Loucy (cell line): ENCODE results near the gene ITGB6.

Experiments
- H2AFZ ChIP-seq: fragments of 200-600 bp; sonication (generic); 2 replicates; pipeline ENCODE4 v1.6.0; 2016; ENCODE audit warnings: antibody characterized with exemption, mild to moderate bottlenecking, low read length, moderate library complexity
- H3F3A ChIP-seq: fragments of 200-600 bp; 2 replicates; pipeline ENCODE4 v1.6.0; 2016; ENCODE audit warnings: antibody characterized with exemption, low read depth, mild to moderate bottlenecking
- H3K27me3 ChIP-seq: fragments of 200-600 bp; sonication (generic); 2 replicates; pipeline ENCODE4 v1.6.1; 2014; ENCODE audit warnings: low read length, mild to moderate bottlenecking; ENCODE audit not compliant: insufficient read depth, poor library complexity, severe bottlenecking
- H3K36me3 ChIP-seq: fragments of 200-600 bp; sonication (generic); 2 replicates; pipeline ENCODE4 v1.6.1; 2016; ENCODE audit warnings: low read length; ENCODE audit not compliant: insufficient read depth
- H3K4me1 ChIP-seq: fragments of 200-600 bp; sonication (generic); 2 replicates; pipeline ENCODE4 v1.5.1; 2014; ENCODE audit warnings: low read length, mild to moderate bottlenecking; ENCODE audit not compliant: insufficient read depth, poor library complexity, severe bottlenecking
- H3K4me2 ChIP-seq: fragments of 200-600 bp; sonication (generic); 2 replicates; pipeline ENCODE4 v1.6.0; 2014; ENCODE audit warnings: antibody characterized with exemption, low read length, low read depth, mild to moderate bottlenecking; ENCODE audit not compliant: poor library complexity, severe bottlenecking
- H3K4me3 ChIP-seq: fragments of 200-600 bp; sonication (generic); 2 replicates; pipeline ENCODE4 v1.5.1; 2014; ENCODE audit warnings: low read length, mild to moderate bottlenecking, mixed read lengths; ENCODE audit not compliant: poor library complexity, severe bottlenecking
- H3K79me2 ChIP-seq: fragments of 200-600 bp; sonication (generic); 2 replicates; pipeline ENCODE4 v1.6.1; 2014; ENCODE audit warnings: low read length; ENCODE audit not compliant: insufficient read depth
- H3K9ac ChIP-seq: fragments of 200-600 bp; sonication (generic); 2 replicates; pipeline ENCODE4 v1.6.0; 2014; ENCODE audit warnings: mild to moderate bottlenecking, low read depth, low read length, moderate library complexity; ENCODE audit not compliant: poor library complexity, severe bottlenecking
- H3K9me2 ChIP-seq: fragments of 200-600 bp; sonication (generic); replicated peaks from 2 replicates; pipeline ENCODE4 v1.6.1; 2016; ENCODE audit warnings: low read depth, low read length, mixed read lengths
- H3K9me3 ChIP-seq: fragments of 200-600 bp; sonication (generic); 2 replicates; pipeline ENCODE4 v1.6.1; 2014; ENCODE audit warnings: mild to moderate bottlenecking, antibody characterized with exemption, low read length, low read depth; ENCODE audit not compliant: insufficient read depth
- H4K20me1 ChIP-seq: fragments of 200-600 bp; sonication (generic); 2 replicates; pipeline ENCODE4 v1.6.0; 2014; ENCODE audit warnings: antibody characterized with exemption, low read length, mild to moderate bottlenecking; ENCODE audit not compliant: insufficient read depth, poor library complexity, severe bottlenecking
- EZH2phosphoT487 ChIP-seq: fragments of 200-600 bp; IDR thresholded peaks from 2 replicates; pipeline ENCODE4 v1.6.1; 2018; ENCODE audit warnings: antibody characterized with exemption, mild to moderate bottlenecking, moderate library complexity, borderline replicate concordance
- TF ChIP-seq, protein P1 (sequence below): fragments of 200-600 bp; sonication (generic); conservative IDR thresholded peaks from 2 replicates; pipeline ENCODE4 v1.5.1; 2014; ENCODE audit warnings: mild to moderate bottlenecking, antibody characterized with exemption, low read length

The ITGB6 gene

GRCh38 chr2:160139991-160140390 lies 60.1 kb downstream of the ITGB6 start:
- Histone ChIP-seq H3K9ac (no peak overlapping the region), H3K9me2 (no peaks in the 10 kb centered on the region), H3K36me3 (no peaks in the 10 kb centered on the region), H3F3A (no peaks in the 10 kb centered on the region), H3K4me2 (no peak overlapping the region), H2AFZ (no peak overlapping the region), H3K27me3 (no peaks in the 10 kb centered on the region), H3K4me3 (no peak overlapping the region), H3K4me1 (peaks cover 9% of the 10 kb centered on the region), H3K79me2 (no peaks in the 10 kb centered on the region), H3K9me3 (no peaks in the 10 kb centered on the region), H4K20me1 (no peaks in the 10 kb centered on the region)
- TF ChIP-seq EZH2phosphoT487 = no peak
- TF ChIP-seq, protein P1, sequence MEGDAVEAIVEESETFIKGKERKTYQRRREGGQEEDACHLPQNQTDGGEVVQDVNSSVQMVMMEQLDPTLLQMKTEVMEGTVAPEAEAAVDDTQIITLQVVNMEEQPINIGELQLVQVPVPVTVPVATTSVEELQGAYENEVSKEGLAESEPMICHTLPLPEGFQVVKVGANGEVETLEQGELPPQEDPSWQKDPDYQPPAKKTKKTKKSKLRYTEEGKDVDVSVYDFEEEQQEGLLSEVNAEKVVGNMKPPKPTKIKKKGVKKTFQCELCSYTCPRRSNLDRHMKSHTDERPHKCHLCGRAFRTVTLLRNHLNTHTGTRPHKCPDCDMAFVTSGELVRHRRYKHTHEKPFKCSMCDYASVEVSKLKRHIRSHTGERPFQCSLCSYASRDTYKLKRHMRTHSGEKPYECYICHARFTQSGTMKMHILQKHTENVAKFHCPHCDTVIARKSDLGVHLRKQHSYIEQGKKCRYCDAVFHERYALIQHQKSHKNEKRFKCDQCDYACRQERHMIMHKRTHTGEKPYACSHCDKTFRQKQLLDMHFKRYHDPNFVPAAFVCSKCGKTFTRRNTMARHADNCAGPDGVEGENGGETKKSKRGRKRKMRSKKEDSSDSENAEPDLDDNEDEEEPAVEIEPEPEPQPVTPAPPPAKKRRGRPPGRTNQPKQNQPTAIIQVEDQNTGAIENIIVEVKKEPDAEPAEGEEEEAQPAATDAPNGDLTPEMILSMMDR = no peak

DNA sequence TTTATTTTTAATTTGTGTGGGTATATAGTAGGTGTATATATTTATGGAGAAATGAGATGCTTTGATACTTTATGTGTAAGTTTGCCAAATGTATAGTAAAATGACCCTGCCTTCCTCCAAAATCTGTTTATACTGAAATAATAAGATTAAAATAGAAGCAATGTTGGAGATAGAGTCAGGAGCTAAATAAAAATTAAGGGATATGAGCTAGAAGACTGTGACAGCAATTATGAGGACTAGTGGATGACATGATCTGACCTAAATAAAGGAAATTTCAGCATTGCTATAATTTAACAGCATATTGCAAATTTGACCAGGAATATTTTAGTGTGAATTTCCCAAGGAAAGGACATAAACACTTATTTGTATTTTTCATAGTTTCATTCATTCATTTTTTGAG lies 60.7 kb downstream of the ITGB6 start:
- Histone ChIP-seq H3K27me3 (no peaks in the 10 kb centered on the region), H4K20me1 (no peaks in the 10 kb centered on the region), H3K79me2 (no peaks in the 10 kb centered on the region), H3K4me2 (no peak overlapping the region), H3K9me3 (no peaks in the 10 kb centered on the region), H2AFZ (no peak overlapping the region), H3K4me1 (peaks cover 3% of the 10 kb centered on the region), H3K9me2 (no peaks in the 10 kb centered on the region), H3K9ac (no peak overlapping the region), H3K36me3 (no peaks in the 10 kb centered on the region), H3K4me3 (no peak overlapping the region), H3F3A (no peaks in the 10 kb centered on the region)
- TF ChIP-seq, protein P1 = no peak
- TF ChIP-seq EZH2phosphoT487 = no peak

GRCh38 chr2:160138406-160138805 lies 61.7 kb downstream of the ITGB6 start:
- no peaks in the 10 kb centered on the region for H4K20me1 ChIP-seq
- H3K4me2 ChIP-seq = no peak overlapping the region
- no peaks in the 10 kb centered on the region for H3K9me3 ChIP-seq
- H3K27me3 ChIP-seq = no peaks in the 10 kb centered on the region
- H3K4me1 ChIP-seq = no peaks in the 10 kb centered on the region
- H3K9ac ChIP-seq = no peak overlapping the region
- no peak overlapping the region for H3K4me3 ChIP-seq
- no peaks in the 10 kb centered on the region for H3K79me2 ChIP-seq
- no peaks in the 10 kb centered on the region for H3K36me3 ChIP-seq
- no peak for TF ChIP-seq EZH2phosphoT487
- TF ChIP-seq, protein P1 = no peak
- no peaks in the 10 kb centered on the region for H3K9me2 ChIP-seq
- H2AFZ ChIP-seq = no peak overlapping the region
- H3F3A ChIP-seq = no peaks in the 10 kb centered on the region
